Mucosa of rectum (tissue), 2 donors: Measurements from ENCODE around the gene PRICKLE3.

Experiments
- H3K27ac ChIP-seq, 2 donors: one replicate each; pipeline ENCODE4 v1.7.0; 2013; ENCODE audit warnings: inconsistent platforms in 2 of 2, low read depth in 2 of 2, low read length in 2 of 2
- H3K27me3 ChIP-seq, 2 donors: one replicate each; pipeline ENCODE4 v1.7.0; 2013; ENCODE audit warnings: low read length in 2 of 2; ENCODE audit not compliant: control insufficient read depth in 2 of 2, insufficient read depth in 2 of 2
- H3K36me3 ChIP-seq, 2 donors: one replicate each; pipeline ENCODE4 v1.7.0; 2013; ENCODE audit warnings: low read length in 2 of 2; ENCODE audit not compliant: control insufficient read depth in 2 of 2, insufficient read depth in 2 of 2
- H3K4me1 ChIP-seq, 2 donors: one replicate each; pipeline ENCODE4 v1.7.0; 2013; ENCODE audit warnings: low read length in 2 of 2, mild to moderate bottlenecking in 1 of 2; ENCODE audit not compliant: control insufficient read depth in 2 of 2, insufficient read depth in 2 of 2
- H3K4me3 ChIP-seq, 2 donors: one replicate each; pipeline ENCODE4 v1.7.0; 2013; ENCODE audit warnings: low read length in 2 of 2
- H3K9ac ChIP-seq, 2 donors: one replicate each; pipeline ENCODE4 v1.7.0; 2013; ENCODE audit warnings: low read length in 2 of 2, low read depth in 1 of 2, mild to moderate bottlenecking in 1 of 2
- H3K9me3 ChIP-seq, 2 donors: one replicate each; pipeline ENCODE4 v1.7.0; 2013; ENCODE audit warnings: low read length in 2 of 2; ENCODE audit not compliant: control insufficient read depth in 2 of 2
- donor health status: healthy.
- donor health status: Normal muscosa, but diverticular disease.

The PRICKLE3 gene

GRCh38 chrX:49186125-49187027 lies at the start of gene PRICKLE3:
Gene PRICKLE3 (minus strand): TSS chrX:49186373. CDS start chrX:49186297, 76 bp downstream.
- no peaks in the 10 kb centered on the region for H3K9me3 ChIP-seq
- no peaks in the 10 kb centered on the region for H3K27me3 ChIP-seq
- H3K4me1 ChIP-seq = peaks cover 0 to 13% of the 10 kb centered on the region in 2 donors
- peak within 1 kb of the TSS; percentile 78 to 80 for H3K27ac ChIP-seq
- H3K4me3 ChIP-seq = peak within 1 kb of the TSS; percentile 69 to 78
- H3K36me3 ChIP-seq = peaks cover 2 to 3% of the 10 kb centered on the region in 2 donors
- H3K9ac ChIP-seq = peak within 1 kb of the TSS; percentile 74 to 76

GRCh38 chrX:49233887-49234555 lies 47.8 kb upstream of the PRICKLE3 start:
- H3K9ac ChIP-seq = no peak overlapping the region
- H3K9me3 ChIP-seq = no peaks in the 10 kb centered on the region
- H3K4me1 ChIP-seq = peaks cover 0 to 3% of the 10 kb centered on the region in 2 donors
- no peaks in the 10 kb centered on the region for H3K27me3 ChIP-seq
- no peak overlapping the region for H3K27ac ChIP-seq
- H3K36me3 ChIP-seq = no peaks in the 10 kb centered on the region
- no peak overlapping the region for H3K4me3 ChIP-seq

GRCh38 chrX:49233176-49233575 lies 47.0 kb upstream of the PRICKLE3 start, which contains the start of gene CACNA1F:
Gene CACNA1F (minus strand): TSS chrX:49233340. CDS start chrX:49233309, 31 bp downstream.
- Histone ChIP-seq H3K4me3 (no peak within 1 kb of the TSS), H3K9ac (no peak within 1 kb of the TSS), H3K27ac (no peak within 1 kb of the TSS), H3K27me3 (no peaks in the 10 kb centered on the region), H3K9me3 (no peaks in the 10 kb centered on the region), H3K36me3 (no peaks in the 10 kb centered on the region), H3K4me1 (peaks cover 0 to 3% of the 10 kb centered on the region in 2 donors)

GRCh38 chrX:49232525-49232924 lies 46.4 kb upstream of the PRICKLE3 start:
- Histone ChIP-seq H3K9me3 (no peaks in the 10 kb centered on the region), H3K27ac (no peak overlapping the region), H3K4me3 (no peak overlapping the region), H3K36me3 (no peaks in the 10 kb centered on the region), H3K27me3 (no peaks in the 10 kb centered on the region), H3K4me1 (peaks cover 0 to 3% of the 10 kb centered on the region in 2 donors), H3K9ac (no peak overlapping the region)

- Histone ChIP-seq H3K27me3 (no peaks in the 10 kb centered on the region), H3K9me3 (no peaks in the 10 kb centered on the region), H3K4me1 (no peaks in the 10 kb centered on the region), H3K36me3 (no peaks in the 10 kb centered on the region), H3K27ac (peak overlapping the region; percentile 35 to 61), H3K4me3 (no peak overlapping the region), H3K9ac (no peak overlapping the region)
Observed at GRCh38 chrX:49231333-49232000, 45.3 kb upstream of the PRICKLE3 start.

- H3K9ac ChIP-seq = peak overlapping the region; percentile 60 to 61
- no peaks in the 10 kb centered on the region for H3K9me3 ChIP-seq
- peak overlapping the region; percentile 49 to 61 for H3K4me3 ChIP-seq
- H3K4me1 ChIP-seq = no peaks in the 10 kb centered on the region
- peak overlapping the region; percentile 61 to 68 for H3K27ac ChIP-seq
- no peaks in the 10 kb centered on the region for H3K27me3 ChIP-seq
- no peaks in the 10 kb centered on the region for H3K36me3 ChIP-seq
Observed at GRCh38 chrX:49230500-49231232, 44.5 kb upstream of the PRICKLE3 start.

- Histone ChIP-seq H3K4me3 (no peak overlapping the region), H3K9me3 (no peaks in the 10 kb centered on the region), H3K27me3 (no peaks in the 10 kb centered on the region), H3K9ac (no peak overlapping the region), H3K4me1 (no peaks in the 10 kb centered on the region), H3K27ac (no peak overlapping the region), H3K36me3 (no peaks in the 10 kb centered on the region)
Observed at GRCh38 chrX:49228185-49228584, 42.0 kb upstream of the PRICKLE3 start.

GRCh38 chrX:49227726-49228125 lies 41.6 kb upstream of the PRICKLE3 start:
- no peaks in the 10 kb centered on the region for H3K27me3 ChIP-seq
- no peaks in the 10 kb centered on the region for H3K4me1 ChIP-seq
- H3K9me3 ChIP-seq = no peaks in the 10 kb centered on the region
- no peak overlapping the region for H3K4me3 ChIP-seq
- no peak overlapping the region for H3K27ac ChIP-seq
- H3K9ac ChIP-seq = no peak overlapping the region
- no peaks in the 10 kb centered on the region for H3K36me3 ChIP-seq

GRCh38 chrX:49226946-49227345 lies 40.8 kb upstream of the PRICKLE3 start:
- no peaks in the 10 kb centered on the region for H3K4me1 ChIP-seq
- H3K4me3 ChIP-seq = no peak overlapping the region
- no peaks in the 10 kb centered on the region for H3K9me3 ChIP-seq
- no peak overlapping the region for H3K27ac ChIP-seq
- H3K27me3 ChIP-seq = no peaks in the 10 kb centered on the region
- H3K36me3 ChIP-seq = no peaks in the 10 kb centered on the region
- H3K9ac ChIP-seq = no peak overlapping the region
